HG03045 (cell line): ENCODE data around the gene ACSL6.

Experiments
- ATAC-seq: cut with Tn5 transposase; IDR thresholded peaks from one replicate; pipeline ENCODE4 v1.9.1; 2021; ENCODE audit warnings: mild to moderate bottlenecking, moderate library complexity; ENCODE audit not compliant: unreplicated experiment

Gene ACSL6

DNA sequence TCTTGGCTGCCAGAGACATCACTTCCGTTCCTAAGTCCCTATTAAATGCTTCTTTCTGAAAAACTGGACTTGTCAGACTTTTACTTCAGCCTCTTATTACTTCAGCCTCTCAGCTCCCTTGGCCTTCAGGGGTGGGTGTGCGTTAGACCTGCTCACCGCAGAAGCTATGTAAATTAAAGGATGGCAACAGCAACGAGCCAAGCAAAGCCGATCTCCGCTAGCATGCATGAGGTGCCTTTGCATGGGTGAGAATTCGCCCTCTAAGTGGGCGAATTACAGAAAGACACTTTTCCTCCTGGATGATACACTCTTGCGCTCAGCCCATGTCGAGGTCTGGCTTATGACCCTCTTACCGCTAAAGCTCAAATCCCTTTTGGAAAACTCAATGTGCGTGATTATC, 38.1 kb upstream of the ACSL6 start:
- ATAC-seq, result no peak

DNA sequence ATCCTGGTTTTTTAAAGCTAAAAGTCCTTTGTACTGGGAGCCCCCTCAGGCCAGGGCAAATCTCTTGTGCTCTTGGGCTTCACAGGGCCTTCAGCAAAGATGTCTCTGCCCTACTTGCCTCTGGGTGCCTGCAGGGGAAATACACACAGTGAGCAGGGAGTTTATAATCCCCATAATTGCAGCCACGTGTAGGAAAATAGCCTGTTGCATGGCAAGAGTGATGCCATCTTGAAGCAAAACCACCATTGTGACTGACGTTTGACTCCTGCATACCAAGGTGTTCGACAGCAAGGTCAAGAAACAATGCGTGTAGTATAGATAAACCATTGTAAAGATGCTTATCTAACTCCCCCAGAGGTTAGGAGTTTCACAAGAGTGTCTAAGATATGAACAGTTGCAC, 37.6 kb upstream of the ACSL6 start:
- ATAC-seq, result no peak

- no peak for ATAC-seq
These were observed 35.4 kb upstream of the ACSL6 start for GRCh38 chr5:132046880-132047299.

GRCh38 chr5:132044207-132044606, 32.7 kb upstream of the ACSL6 start:
- ATAC-seq, result no peak

DNA sequence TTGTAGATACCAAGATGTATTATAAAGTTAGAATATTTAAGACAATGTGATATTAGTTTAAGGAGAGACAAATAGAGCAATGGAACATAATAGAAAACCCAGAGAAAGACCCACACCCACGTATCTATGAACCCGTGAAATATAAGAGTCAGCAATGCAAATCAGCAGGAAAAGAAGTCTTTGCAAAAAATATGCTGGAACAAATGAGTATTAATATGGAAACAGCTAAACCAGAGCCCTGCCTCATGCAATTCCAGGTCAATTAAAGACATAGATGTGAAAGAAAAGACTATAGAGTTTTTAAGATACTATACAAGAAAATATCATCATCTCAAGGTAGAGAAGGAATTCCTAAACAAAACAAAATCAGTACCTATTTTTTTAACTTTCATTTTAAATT, 25.9 kb upstream of the ACSL6 start:
- no peak for ATAC-seq

- no peak for ATAC-seq
These were observed 21.7 kb upstream of the ACSL6 start for GRCh38 chr5:132033122-132033521.

DNA sequence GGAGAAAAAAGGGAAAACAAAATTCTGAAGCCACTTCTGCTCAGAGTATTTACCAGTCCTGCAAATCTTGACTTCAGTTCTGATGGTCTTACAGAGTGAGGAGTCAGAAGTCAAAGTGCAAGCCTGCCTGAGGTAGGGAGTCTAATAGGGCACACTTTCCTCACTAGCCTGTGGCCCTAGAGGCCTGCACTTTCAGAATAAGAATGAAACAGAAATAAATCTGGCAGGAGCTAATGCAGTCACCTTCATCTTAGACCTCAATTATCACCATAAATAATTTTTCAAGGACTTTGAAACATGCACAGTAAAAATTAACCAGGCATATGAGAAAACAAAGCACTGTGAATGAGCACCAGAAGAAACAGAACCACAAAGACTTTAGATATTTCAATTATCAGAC, 20.7 kb upstream of the ACSL6 start:
- no peak for ATAC-seq

DNA sequence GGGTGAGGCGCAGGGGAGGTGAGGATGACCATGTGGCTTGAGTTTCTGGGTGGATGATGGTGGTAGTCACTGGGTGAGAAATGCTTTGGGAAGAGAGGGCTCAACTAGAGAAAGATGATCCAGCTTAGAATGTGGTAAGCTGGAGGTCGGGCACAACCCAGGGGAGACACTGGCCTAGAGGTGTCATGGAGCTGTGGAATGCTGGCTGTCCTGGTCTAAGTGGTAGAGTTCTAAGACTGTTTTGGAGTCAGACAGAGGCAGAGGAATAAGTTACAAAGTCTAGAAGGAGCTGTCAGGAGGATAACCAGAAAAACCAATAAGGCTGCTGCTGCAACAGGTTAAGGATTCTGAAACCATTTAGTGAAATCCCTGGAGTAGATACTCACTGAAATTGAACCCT, 19.2 kb upstream of the ACSL6 start:
- ATAC-seq, result no peak

DNA sequence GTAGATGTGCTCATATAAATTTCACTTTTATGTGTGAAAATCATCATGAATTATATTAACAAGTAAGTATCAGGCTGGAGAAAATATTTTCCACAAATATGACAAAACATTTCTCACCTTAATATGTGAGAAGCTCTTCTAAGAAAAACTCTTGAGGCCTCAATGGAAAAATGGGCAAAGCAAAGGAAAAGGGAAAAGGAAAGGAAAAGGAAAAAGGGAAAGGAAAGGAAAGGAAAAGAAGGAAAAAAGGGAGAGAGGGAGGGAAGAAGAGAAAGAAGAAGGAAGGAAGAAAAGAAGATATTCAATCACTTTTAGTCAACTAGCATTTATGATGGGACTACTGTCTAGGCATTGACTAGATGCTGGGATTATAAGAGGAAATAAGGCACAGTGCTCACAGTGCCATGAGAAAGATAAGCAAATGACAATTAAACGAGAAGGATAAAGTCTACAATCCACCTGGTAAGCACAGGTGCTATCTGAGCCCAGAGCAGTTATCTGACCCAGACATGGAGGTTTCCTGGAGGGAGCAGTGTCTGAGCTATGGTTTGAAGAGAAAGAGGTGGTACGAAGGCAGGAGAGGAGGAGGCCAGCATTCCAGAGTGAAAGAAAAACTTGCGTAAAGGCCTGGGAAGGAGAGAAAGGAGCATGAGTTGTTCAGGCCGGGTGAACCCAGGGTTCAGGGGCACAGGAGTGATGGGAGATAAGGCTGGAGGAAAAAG, 18.3 kb upstream of the ACSL6 start:
- ATAC-seq, result no peak

DNA sequence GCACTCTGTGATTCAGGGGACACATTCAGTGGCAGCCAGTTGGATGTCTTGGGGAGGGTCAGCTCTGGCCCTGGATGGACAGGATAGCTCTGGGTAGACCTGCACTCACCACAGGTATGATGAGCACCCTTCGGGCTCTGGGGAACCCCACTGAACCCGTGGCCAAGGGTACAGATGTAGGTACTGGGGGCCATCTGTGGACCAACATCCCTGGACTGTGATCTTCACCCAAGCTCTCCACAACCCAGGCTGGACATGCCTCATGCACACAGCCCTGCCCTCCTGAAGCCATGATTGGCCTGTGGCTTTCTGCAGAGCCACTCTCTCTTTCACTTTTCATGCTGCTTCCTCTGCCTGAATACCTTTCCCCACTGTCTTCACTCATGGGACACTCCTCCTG, 15.6 kb upstream of the ACSL6 start:
- ATAC-seq, result no peak

DNA sequence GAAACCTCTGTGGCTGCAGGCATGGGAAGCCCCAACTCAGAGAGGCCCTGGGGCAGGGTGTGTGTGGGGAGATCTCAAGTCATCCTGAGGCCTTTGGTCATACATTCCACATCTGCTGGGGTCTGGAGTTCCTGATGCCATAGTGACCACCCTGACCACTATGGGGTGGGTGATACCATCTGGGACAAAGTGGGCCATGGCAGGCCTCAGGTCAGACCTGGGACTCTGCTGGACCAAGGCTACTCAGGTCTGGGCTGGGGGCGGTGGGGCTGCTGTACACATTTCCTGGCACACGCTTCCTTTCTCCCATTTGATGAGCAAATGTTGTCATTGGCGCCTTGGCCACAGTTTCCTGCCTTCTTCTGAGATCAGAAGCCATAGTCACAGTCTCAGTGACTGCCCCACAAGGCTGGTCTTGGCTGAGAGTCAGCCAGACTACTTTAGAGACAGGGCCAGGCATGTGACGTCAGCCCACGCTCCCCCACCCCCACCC, 15.1 kb upstream of the ACSL6 start:
- no peak for ATAC-seq

DNA sequence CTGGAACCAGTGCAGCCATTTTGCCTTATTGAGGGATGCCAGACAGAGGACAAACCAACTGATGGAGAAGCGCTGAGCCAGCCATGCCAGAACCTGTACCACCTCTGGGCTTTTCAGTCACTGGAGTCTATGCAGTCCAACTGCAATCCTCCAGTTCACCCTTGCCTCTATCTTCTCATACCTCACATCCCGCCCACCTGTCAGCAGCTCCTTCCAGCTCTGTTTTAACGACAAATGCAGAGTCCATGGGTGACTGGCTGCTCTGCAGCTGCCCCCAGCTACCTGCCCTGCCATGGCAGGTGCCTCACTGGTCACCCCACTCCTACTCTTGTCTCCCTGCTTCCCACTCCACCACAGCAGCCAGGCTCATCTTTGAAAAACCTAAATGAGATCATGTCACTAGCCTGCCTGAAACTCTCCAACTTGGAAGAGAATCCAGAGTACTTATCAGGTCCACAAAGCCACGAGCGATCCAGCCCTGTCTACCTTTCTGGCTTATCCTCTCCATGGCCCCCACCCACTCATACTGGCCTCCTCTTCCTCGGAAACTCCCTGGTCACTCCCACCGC, 14.0 kb upstream of the ACSL6 start:
- no peak for ATAC-seq

GRCh38 chr5:132024789-132025402, 13.4 kb upstream of the ACSL6 start:
- ATAC-seq, result no peak

GRCh38 chr5:132024117-132024435, 12.6 kb upstream of the ACSL6 start:
- no peak for ATAC-seq

GRCh38 chr5:132023258-132024116, 12.0 kb upstream of the ACSL6 start:
- ATAC-seq, result no peak

DNA sequence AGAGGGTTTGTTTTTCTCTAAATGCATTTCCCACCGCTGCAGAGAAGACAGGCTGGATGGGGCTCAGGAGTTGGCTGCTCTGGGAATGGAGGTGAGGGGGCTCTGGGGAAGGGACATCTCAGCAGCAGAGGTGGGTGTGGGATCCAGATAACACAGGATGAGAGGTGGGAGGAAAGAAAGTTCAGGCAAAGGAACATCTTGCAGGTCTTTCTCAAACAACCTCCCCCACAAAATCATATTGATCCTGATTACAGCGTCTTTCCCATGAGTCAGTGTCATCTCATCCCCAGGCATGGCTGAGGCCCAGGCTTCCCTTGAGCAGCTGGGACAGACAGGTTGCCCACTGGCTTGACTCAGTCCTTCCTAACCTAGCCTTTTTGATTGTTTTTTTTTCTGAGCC, 11.3 kb upstream of the ACSL6 start:
- ATAC-seq, result no peak

GRCh38 chr5:132021654-132022053, 10.2 kb upstream of the ACSL6 start:
- no peak for ATAC-seq

DNA sequence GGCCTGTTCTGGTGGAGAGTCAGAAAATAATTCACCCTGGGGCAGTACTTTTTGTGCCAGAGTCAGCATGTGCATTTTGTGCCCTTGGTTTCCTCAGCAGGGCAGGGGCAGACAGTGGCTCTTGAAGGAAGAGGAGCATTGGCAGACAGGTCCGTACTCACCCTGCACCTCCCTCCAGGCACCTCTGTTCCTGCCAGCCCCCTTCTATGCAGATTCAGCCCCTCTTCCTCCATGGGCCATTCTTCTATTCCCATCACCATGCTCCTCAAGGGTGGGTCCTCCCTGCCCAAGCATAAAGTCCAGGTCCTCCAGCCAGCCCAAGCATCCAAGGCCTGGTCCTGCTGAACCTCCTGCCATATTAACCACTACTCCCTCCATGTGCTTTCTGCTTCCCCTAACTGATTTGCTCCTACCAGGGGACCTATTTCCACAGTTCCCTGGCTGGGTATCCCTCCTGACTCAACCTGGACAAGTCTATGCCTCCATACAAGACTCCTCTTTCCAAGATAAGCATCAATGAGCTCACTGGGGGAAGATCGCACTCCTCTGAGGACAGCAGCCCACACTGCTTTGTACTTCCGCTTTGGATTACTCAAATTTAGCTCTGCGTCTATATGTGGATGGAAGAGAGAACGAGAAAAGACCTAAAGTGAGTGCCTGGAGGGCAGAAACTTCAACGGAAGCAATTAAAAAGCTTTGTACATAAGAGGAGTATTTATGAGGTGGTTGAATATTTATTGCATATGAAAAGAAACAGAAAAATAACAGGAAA, 9.3 kb upstream of the ACSL6 start:
- peak; percentile 19 for ATAC-seq

DNA sequence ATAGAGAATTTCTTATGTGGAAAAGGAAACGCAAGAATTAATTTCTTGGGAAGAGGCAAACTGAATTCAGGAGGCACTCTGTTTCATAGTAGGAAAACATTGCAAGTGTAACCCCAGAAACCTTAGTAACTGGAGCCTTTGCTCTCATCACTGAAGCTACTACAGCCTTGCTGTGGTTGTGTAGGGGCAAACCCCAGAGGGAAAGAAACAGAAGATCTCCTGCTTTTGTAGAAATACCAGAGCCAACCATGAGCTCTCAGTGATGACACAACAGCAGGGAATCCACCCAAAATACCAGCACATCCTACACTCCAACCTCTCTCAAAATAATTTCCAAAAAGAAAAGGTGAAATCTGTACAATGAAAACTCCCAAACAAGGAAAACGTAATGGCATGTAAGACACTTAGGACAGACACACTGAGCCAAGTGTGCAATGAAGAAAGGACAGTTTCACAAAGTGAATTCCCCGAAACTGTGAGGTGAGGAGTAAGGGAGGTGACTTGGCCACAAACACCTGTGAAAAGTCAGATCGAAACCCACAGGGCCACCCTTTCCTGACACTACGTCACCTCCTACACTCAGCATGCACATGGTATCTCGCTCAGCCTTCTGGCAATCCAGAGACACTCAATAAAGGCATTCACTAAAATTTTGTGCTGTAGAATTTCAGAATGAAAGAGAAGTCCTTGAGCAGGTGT, 8.5 kb upstream of the ACSL6 start:
- ATAC-seq, result peak; percentile 98

DNA sequence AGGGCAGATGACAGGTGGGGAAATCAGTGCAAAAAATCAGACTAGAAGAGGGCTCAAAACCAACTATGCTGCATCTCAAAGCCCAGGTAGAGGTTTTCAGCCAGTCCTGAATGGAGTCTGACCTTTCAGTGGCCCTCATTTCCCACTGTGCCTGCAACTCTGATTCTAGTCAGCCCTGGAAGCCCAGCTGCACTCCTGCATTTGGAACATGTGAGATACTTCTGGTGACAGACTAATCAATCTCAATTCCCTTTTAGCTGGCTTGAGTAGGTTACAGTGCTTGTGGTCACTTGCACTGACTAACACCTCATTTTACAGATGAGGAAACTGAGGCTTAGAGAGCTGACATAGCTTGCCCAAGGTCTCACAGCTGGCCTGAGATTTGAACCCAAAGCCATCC, 7.9 kb upstream of the ACSL6 start:
- no peak for ATAC-seq
